GM21381 (cell line): ENCODE measurements around the gene KRT82.
"Not testable (repeated sequence)": the region's sequence is repeated elsewhere in the genome, so short reads cannot be mapped to it uniquely, and the experiment has no call there.

Experiments used
- ATAC-seq: cut with Tn5 transposase; IDR thresholded peaks from one replicate; pipeline ENCODE4 v1.9.1; 2021; ENCODE audit warnings: mild to moderate bottlenecking, moderate library complexity; ENCODE audit not compliant: unreplicated experiment

The KRT82 gene

GRCh38 chr12:52413782-52414345 is 7.7 kb upstream of the KRT82 start:
- ATAC-seq: no peak

DNA sequence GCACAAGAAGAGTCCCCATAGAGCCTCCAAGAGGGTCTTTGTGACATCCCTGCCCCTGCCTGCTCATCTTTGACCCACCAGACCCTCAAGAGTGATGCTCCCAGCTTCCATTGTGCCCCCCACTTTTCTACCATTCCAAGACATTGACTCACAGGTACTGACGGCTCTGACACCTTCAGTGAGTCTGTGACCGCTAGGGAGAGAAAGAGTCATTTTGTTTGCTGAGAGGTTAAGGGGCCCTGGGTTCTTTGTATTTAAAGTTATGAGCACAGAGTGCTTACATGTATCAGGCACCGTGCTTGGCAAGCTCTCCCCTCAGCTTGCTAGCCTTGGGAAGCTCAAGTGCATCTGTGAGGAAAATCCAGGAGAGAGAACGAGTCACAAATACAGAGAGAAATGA is 7.1 kb upstream of the KRT82 start:
- no peak for ATAC-seq

GRCh38 chr12:52411815-52412214 is 5.7 kb upstream of the KRT82 start:
- ATAC-seq: no peak

GRCh38 chr12:52410589-52411248 is 4.6 kb upstream of the KRT82 start:
- ATAC-seq: not testable (repeated sequence)

DNA sequence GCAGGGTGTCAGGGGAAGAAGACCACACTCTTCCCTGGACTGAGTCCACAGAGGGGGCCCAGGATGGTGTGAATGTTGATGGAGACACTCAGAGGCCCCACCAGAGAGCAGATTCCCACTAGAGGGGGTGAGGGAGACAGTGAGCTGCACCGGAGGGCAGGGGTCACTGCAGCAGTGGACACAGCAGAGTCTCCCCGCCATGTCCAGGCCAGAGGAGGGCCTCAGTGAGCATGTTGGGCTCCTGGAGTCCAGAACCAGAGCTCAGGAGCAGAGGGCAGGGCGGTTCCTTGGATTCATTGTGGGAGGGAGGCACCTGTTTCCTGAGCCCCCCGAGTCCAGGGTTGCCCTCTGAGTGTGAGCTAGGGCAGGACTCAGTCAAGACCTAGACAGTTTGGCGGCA is 1.8 kb upstream of the KRT82 start:
- ATAC-seq: no peak

DNA sequence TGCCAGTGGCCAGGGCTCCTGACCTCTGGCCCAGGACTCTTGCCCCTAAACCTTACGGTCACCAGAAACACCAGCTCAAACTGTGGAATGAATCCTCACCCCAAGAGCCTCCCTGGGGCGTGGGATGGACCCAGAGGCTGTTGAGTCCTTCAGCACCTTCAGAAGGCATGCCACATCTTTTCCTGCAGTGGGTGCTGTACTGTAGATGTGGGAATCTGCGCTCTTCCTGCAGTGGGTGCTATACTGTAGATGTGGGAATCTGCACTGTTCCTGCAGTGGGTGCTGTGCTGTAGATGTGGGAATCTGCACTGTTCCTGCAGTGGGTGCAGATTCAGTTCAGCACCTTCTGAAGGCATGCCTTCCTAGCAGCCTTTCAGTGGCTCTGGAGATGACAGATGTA is 1.2 kb downstream of the KRT82 start:
- no peak for ATAC-seq

- ATAC-seq: no peak
These were observed 2.6 kb downstream of the KRT82 start for GRCh38 chr12:52403561-52403960.

- no peak for ATAC-seq
These were observed 3.1 kb downstream of the KRT82 start for GRCh38 chr12:52402873-52403540.

- no peak for ATAC-seq
These were observed 3.8 kb downstream of the KRT82 start for GRCh38 chr12:52402377-52402776.

DNA sequence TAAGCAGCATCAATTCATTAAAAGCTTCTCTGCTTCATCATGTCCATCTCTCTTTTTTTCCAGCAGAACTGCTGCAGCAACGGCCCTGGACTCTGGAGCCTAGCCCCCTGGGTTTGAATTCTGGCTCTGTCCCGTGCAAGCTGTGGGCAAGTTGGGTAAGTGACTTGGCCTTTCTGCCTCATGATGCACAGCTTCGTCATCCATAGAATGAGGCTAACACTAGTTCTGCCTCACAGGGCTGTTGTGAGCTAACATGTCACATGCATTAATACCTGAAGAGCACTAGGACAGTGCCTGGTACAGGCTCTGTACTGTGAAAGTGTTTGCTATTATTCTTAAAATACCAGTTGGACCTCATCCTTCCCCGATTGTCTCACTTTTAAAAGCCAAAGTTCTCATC is 4.2 kb downstream of the KRT82 start:
- no peak for ATAC-seq

DNA sequence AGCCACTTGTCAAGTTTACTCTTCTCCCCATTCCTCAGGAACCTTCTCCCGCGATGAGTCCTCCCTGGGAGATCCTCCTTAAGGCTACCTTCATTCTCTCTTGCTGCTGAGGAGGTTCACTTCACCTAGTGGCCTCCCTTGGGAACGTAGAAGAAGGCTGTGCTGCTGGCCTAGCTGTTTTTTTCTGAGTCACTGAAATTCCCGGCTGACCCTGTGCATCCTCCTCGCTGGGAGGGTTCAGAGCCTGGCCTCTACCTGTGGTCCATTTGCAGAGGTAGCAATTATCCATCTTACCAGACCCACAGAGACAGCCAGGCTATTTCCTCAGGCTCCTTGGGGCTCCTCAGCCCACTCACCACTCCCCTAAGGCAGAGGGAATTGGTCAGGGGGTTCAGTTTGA is 4.6 kb downstream of the KRT82 start:
- ATAC-seq: no peak

- no peak for ATAC-seq
These were observed 5.2 kb downstream of the KRT82 start for GRCh38 chr12:52400906-52401305.

GRCh38 chr12:52399756-52400155 is 6.4 kb downstream of the KRT82 start:
- ATAC-seq: no peak

DNA sequence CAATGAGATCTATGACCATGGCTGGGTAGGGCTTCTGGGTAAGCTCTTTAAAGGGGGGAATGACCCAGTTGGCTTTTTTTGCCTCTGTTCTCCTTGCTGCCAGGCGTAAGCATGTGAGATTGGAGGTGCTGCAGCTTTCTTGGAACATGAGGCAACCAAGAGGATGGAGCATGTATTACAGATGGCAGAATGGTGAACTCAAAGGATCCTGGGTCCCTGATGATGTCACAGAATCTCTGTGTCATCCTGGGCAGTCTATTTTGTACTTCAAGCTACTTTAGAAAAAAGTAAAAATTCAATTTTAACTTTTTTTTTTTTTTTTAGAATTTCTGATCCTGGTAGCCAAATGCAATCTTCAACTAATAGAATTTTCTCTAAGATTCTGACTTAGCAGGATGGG is 8.0 kb downstream of the KRT82 start:
- no peak for ATAC-seq

- no peak for ATAC-seq
These were observed 9.5 kb downstream of the KRT82 start for GRCh38 chr12:52396656-52397055.

GRCh38 chr12:52395761-52396434 is 10.2 kb downstream of the KRT82 start:
- no peak for ATAC-seq

DNA sequence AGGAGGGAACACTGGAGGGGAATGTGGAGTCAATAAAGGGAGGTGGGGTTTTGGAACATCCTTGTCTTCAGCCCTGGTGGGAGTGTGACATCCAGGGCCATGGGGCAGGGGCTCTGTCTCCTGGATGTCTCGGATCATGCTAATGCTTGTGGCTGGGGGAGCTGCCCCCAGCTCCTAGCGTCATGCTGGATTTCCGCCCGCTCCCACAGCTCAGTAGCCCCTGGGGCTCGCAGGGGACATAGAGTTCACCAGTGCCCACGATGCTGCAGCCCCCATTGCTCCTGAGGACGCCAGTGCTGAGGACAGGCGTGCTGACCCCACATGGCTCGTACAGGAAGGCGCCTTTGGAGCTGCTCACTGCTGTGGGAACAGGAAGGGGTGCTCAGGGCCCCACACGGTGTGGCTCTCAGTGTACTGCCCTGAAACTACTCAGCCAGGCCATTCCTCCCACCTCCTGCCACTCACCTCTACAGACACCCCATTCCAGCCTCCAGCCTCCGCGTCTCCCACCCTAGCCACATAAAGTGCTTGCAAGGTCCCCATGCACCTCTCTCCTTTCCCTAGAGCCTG is 11.2 kb downstream of the KRT82 start:
- no peak for ATAC-seq

DNA sequence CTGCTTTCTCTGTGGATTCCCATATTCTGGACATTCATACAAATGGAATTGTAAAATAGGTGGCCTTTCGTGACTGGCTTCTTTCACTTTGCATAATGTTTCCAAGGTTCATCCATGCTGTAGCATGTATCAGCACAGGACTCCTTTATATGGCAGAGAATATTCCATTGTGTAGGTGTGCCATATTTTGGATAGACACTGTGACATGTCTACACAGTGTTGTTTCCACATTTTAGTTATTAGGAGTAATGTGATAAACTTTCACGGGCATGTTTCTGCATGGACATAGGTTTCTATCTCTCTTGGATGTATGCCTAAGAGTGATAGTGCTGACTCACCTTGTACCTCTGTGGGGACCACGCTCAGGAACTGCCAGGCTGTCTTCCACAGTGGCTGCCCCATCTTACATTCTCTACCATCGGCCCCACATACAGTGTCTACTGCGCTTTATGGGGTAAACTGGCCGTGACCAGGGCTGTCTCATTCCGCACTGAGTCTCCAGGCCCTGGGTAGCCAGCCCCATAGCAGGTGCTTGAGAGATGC is 13.6 kb downstream of the KRT82 start:
- ATAC-seq: no peak

GRCh38 chr12:52391618-52392002 is 14.5 kb downstream of the KRT82 start:
- no peak for ATAC-seq

GRCh38 chr12:52390739-52391617 is 15.2 kb downstream of the KRT82 start:
- no peak for ATAC-seq
